NCI-H460 (cell line): ENCODE results near the gene PCDHA7. TPM values are rescaled to one million over a fixed set of nuclear protein-coding genes. Genes with fewer than 3 reads are reported as not detected.
"Not testable (repeated sequence)": the region's sequence is repeated elsewhere in the genome, so short reads cannot be mapped to it uniquely, and the experiment has no call there.

Experiments
- DNase-seq: peaks from one replicate; pipeline ENCODE4 v3.0.0-alpha.2; 2016; ENCODE audit warnings: low read depth; ENCODE audit errors: extremely low read depth
- total RNA-seq: library from RNA; depleted of rRNA; stranded (reverse); fragments of >200 nt; shearing (Covaris generic); gene quantifications from 2 replicates; pipeline ENCODE4 v1.2.3, GENCODE V29; 2014; rRNA removed

The PCDHA7 gene
- total RNA-seq, 1 experiment from 2014 or later, result 0.15 TPM

DNA sequence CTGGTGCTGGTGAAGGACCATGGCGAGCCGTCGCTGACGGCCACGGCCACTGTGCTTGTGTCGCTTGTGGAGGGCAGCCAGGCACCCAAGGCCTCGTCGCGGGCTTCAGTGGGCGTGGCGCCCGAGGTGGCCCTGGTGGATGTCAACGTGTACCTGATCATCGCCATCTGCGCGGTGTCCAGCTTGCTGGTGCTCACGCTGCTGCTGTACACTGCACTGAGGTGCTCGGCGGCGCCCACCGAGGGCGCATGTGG, 23.8 kb downstream of the PCDHA7 start:
- no peak for DNase-seq

DNA sequence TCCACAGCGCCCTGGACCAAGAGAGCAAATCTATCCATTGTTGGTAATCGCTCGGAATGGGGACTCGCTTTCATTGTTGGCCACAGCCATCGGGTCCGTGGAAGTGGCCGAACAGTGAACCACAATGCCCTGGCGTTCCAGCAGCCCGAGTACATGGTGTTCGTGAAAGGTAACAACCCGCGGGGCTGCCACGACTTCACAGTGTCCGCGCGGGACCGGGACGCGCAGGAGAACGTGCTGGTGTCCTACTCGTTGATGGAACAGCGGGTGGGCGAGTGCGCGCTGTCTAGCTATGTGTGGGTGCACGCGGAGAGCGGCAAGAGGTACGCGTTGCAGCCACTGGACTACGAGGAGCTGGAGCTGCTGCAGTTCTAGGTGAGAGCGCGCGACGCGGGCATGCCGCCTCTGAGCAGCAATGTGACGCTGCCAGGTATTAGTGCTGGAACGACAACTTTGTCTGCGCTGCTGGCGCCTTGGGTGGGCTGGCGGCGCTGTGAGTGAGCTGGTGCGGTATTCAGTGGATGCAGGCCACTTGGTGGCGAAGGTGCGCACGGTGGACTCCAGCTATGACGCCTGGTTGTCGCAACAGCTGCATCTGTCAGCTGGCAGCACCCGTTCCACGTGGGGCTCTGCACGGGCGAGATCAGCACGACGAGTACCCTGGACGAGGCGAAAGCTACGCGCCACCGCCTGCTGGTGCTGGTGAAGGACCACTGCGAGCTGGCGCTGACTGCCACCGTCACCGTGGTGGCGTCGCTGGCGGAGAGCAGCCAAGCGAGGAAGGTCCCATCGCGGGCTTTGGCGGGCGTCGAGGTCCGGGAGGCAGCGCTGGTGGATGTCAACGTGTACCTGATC, 28.6 kb downstream of the PCDHA7 start:
- DNase-seq, result no peak

- no peak for DNase-seq
Observed at GRCh38 chr5:140868721-140869554, 34.9 kb downstream of the PCDHA7 start, which contains the start of gene PCDHA11. TSS of gene PCDHA11 (plus strand) at chr5:140868957. CDS start at chr5:140869104, 147 bp downstream.

- no peak for DNase-seq
Observed at GRCh38 chr5:140869555-140869886, 35.5 kb downstream of the PCDHA7 start.

GRCh38 chr5:140870221-140871201, 36.4 kb downstream of the PCDHA7 start:
- no peak for DNase-seq

- peak; percentile 77 for DNase-seq
Observed at GRCh38 chr5:140875085-140876065, 41.3 kb downstream of the PCDHA7 start, which contains the start of gene PCDHA12. TSS of gene PCDHA12 (plus strand) at chr5:140875308. CDS start at chr5:140875473, 165 bp downstream.

DNA sequence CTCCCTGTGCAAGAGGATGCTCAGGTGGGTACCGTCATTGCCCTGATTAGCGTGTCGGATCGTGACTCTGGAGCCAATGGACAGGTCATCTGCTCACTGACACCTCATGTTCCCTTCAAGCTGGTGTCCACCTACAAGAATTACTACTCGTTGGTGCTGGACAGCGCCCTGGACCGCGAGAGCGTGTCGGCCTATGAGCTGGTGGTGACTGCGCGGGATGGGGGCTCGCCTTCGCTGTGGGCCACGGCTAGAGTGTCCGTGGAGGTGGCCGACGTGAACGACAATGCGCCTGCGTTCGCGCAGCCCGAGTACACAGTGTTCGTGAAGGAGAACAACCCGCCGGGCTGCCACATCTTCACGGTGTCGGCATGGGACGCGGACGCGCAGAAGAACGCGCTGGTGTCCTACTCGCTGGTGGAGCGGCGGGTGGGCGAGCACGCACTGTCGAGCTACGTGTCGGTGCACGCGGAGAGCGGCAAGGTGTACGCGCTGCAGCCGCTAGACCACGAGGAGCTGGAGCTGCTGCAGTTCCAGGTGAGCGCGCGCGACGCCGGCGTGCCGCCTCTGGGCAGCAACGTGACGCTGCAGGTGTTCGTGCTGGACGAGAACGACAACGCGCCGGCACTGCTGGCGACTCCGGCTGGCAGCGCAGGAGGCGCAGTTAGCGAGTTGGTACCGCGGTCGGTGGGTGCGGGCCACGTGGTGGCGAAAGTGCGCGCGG, 42.6 kb downstream of the PCDHA7 start:
- DNase-seq, result not testable (repeated sequence)

DNA sequence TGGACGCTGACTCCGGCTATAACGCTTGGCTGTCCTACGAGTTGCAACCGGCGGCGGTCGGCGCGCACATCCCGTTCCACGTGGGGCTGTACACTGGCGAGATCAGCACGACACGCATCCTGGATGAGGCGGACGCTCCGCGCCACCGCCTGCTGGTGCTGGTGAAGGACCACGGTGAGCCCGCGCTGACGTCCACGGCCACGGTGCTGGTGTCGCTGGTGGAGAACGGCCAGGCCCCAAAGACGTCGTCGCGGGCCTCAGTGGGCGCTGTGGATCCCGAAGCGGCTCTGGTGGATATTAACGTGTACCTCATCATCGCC, 43.2 kb downstream of the PCDHA7 start:
- no peak for DNase-seq

- peak; percentile 24 for DNase-seq
Observed at GRCh38 chr5:140881889-140882590, 48.0 kb downstream of the PCDHA7 start, which contains the start of gene PCDHA13. TSS of gene PCDHA13 (plus strand) at chr5:140882124. CDS start at chr5:140882269, 145 bp downstream.

DNA sequence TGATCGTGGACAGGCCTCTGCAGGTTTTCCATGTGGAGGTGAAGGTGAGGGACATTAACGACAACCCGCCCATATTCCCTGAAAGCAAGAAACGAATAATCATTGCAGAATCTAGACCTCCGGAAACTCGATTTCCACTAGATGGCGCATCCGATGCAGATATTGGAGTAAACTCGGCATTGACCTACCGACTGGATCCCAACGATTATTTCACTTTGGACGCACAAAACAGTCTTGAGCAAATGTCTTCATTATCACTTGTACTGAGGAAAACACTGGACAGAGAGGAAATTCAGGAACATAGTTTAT, 48.5 kb downstream of the PCDHA7 start:
- DNase-seq, result peak; percentile 40

DNA sequence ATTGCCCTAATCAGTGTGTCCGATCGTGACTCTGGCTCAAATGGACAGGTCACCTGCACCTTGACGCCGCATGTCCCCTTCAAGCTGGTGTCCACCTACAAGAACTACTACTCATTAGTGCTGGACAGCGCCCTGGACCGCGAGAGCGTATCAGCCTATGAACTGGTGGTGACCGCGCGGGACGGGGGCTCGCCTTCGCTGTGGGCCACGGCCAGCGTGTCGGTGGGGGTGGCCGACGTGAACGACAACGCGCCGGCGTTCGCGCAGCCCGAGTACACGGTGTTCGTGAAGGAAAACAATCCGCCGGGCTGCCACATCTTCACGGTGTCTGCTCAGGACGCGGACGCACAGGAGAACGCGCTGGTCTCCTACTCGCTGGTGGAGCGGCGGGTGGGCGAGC, 49.3 kb downstream of the PCDHA7 start:
- DNase-seq, result no peak

- no peak for DNase-seq
Observed at GRCh38 chr5:140883927-140884697, 50.0 kb downstream of the PCDHA7 start.

Other genes starting within 250 kb of the PCDHA7 start
- 2.6 and 2.7 TPM in 2 replicates for gene CD14, start 201.1 kb upstream of the PCDHA7 start, total RNA-seq
- 9.5 and 13.8 TPM in 2 replicates for gene TMCO6, start 194.8 kb upstream of the PCDHA7 start, total RNA-seq
- 64.3 and 78.9 TPM in 2 replicates for gene NDUFA2, start 186.6 kb upstream of the PCDHA7 start, total RNA-seq
- 114 and 121 TPM in 2 replicates for gene IK, start 186.4 kb upstream of the PCDHA7 start, total RNA-seq
- gene WDR55, start 169.4 kb upstream of the PCDHA7 start, total RNA-seq, result 22.9 and 25.1 TPM in 2 replicates
- gene DND1, start 160.7 kb upstream of the PCDHA7 start, total RNA-seq, result 0.75 and 0.77 TPM in 2 replicates
- gene HARS1, start 142.9 kb upstream of the PCDHA7 start, total RNA-seq, result 80.8 and 85.3 TPM in 2 replicates
- 34.8 and 39.1 TPM in 2 replicates for gene HARS2, start 142.8 kb upstream of the PCDHA7 start, total RNA-seq
- 60.1 and 62.5 TPM in 2 replicates for gene ZMAT2, start 133.8 kb upstream of the PCDHA7 start, total RNA-seq
- gene PCDHA1, start 48.1 kb upstream of the PCDHA7 start, total RNA-seq, result 0.07 and 0.12 TPM in 2 replicates
- gene PCDHA2, start 39.4 kb upstream of the PCDHA7 start, total RNA-seq, result not detected in 2 replicates
- not detected in 2 replicates for gene PCDHA3, start 33.2 kb upstream of the PCDHA7 start, total RNA-seq
- 0.09 TPM in 1 of 2 replicates, not detected in the other for gene PCDHA4, start 27.2 kb upstream of the PCDHA7 start, total RNA-seq
- not detected in 2 replicates for gene PCDHA5, start 12.7 kb upstream of the PCDHA7 start, total RNA-seq
- not detected in 2 replicates for gene PCDHA6, start 6.3 kb upstream of the PCDHA7 start, total RNA-seq
- gene PCDHA8, start 6.9 kb downstream of the PCDHA7 start, total RNA-seq, result 0.05 TPM in 1 of 2 replicates, not detected in the other
- gene PCDHA9, start 14.1 kb downstream of the PCDHA7 start, total RNA-seq, result 0.02 TPM in 1 of 2 replicates, not detected in the other
- 0.03 and 0.05 TPM in 2 replicates for gene PCDHA10, start 21.6 kb downstream of the PCDHA7 start, total RNA-seq
- not detected in 2 replicates for gene PCDHA11, start 34.7 kb downstream of the PCDHA7 start, total RNA-seq
- 4.4 and 5.6 TPM in 2 replicates for gene PCDHA12, start 41.0 kb downstream of the PCDHA7 start, total RNA-seq
- gene PCDHA13, start 47.9 kb downstream of the PCDHA7 start, total RNA-seq, result 1.2 and 1.3 TPM in 2 replicates
- 0.92 and 1.1 TPM in 2 replicates for gene PCDHAC1, start 92.0 kb downstream of the PCDHA7 start, total RNA-seq
- gene PCDHAC2, start 132.2 kb downstream of the PCDHA7 start, total RNA-seq, result 1.0 and 1.2 TPM in 2 replicates
- 0.03 TPM in 1 of 2 replicates, not detected in the other for gene PCDHB1, start 217.1 kb downstream of the PCDHA7 start, total RNA-seq